NCI-H1436 (cell line): ENCODE results near the gene SULT1E1.
A peak's percentile ranks its signal among the peaks of the same experiment; 100 is the strongest.
"Not testable (repeated sequence)": the region's sequence is repeated elsewhere in the genome, so short reads cannot be mapped to it uniquely, and the experiment has no call there.

Experiments used
- DNase-seq: peaks from one replicate; lab custom pipeline; 2025; lab: John Stamatoyannopoulos, UW

Gene SULT1E1

DNA sequence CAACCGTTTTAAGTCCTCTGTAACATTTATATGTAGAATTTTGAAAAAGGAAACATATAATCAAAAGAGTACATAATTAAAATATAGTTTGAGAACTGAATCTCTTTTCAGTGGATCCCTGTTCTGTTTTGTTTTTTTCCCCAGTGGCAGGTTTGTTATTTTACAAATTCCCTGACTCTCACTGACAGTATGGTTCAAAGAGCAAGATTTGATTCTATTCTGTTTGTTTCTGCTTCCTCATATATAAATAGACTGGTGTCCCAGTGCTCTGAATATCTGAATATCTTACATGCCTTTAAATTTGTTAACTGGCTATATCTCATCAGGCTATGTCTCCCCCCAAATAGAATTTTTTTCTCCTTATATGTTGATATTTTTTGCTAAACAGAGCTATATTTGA lies 16.6 kb downstream of the SULT1E1 start:
- DNase-seq, result no peak

GRCh38 chr4:69838977-69839376 lies 21.0 kb downstream of the SULT1E1 start:
- no peak for DNase-seq

DNA sequence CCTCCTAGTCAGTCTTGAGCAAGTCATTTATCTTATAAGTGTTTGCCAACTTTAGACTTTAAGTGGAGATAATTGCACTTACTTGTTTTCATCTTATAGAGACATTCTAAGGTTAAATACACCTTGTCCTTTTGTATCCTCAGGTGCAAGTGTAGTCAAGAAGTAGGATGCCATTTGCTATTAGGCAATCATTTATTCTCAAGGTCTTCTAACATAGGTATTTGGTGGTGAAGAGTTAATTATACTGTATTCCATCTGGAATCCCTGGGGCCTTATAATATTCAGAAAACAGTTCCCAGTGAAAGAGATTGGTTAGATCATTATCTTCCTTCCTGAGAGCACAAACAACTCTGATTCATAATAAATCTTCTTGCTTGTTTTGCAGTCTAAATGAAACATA lies 23.7 kb downstream of the SULT1E1 start:
- DNase-seq, result peak; percentile 16

DNA sequence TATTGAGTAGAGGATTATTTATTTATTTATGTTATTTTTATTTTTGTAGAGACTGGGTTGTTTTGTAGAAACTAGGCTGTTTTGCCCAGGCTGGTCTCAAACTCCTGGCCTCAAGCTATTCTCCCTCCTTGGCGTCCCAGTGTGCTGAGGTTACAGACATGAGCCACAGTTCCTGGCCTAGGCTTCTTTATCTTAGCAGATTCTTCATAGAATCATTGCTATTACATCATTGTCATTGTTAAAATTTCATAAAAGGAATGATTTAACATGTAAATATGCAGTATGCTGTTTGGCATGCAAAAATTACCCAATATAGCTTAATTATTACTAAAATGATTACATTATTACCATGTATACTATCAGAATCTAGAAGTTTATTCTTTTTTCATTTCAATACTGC lies 24.2 kb downstream of the SULT1E1 start:
- DNase-seq, result no peak

- DNase-seq, result no peak
Observed at GRCh38 chr4:69833251-69833650, 26.7 kb downstream of the SULT1E1 start.

GRCh38 chr4:69832326-69833030 lies 27.5 kb downstream of the SULT1E1 start:
- DNase-seq, result no peak

DNA sequence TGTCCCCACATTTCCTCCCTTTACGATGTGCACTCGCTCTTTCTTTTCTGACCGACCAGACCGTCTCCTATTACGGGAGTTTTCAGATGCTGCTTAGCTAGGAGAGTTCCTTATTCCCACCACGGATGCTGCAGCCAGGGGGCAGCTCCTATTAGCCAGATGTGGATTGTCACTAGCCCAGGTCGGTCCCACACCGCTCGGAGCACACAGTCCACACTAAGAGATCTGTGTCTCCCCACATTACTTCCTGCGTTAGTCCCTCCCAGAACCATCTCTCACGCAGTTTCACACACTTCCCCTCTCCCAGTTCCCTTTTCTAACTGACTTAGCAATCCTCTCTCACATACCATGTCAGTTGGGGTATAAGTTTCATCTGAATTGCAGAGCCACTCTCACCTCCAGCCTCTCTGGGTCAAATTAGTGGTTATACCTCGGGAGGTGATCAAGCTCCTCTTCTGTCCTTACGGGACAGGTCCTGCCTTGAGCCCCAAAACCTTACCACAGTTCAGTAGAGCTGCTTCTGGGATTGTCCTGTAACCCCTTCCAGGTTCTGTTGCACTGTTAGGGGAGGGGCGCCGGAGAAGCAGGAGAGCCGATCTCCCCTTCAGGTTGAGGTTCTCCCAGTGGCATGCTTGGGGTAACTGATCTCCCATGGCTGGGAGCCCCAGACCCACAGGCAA lies 28.2 kb downstream of the SULT1E1 start:
- DNase-seq, result no peak

DNA sequence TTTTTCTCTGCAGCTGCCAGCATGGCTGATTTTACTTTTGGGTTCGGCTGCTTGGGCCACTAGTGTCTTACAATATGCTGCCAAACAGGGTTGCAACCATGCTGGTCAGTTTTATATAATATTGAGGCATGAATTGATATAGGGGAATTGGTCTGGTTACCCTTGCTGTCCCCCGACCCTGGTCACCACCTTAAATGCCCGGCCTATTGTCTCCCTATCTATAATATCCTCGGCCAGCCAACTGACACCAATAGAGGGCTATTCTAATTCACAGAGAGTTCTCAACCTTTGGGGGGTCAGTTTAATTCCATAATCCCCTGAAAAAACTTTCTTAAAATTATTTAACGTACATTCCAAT lies 28.7 kb downstream of the SULT1E1 start:
- DNase-seq, result no peak

DNA sequence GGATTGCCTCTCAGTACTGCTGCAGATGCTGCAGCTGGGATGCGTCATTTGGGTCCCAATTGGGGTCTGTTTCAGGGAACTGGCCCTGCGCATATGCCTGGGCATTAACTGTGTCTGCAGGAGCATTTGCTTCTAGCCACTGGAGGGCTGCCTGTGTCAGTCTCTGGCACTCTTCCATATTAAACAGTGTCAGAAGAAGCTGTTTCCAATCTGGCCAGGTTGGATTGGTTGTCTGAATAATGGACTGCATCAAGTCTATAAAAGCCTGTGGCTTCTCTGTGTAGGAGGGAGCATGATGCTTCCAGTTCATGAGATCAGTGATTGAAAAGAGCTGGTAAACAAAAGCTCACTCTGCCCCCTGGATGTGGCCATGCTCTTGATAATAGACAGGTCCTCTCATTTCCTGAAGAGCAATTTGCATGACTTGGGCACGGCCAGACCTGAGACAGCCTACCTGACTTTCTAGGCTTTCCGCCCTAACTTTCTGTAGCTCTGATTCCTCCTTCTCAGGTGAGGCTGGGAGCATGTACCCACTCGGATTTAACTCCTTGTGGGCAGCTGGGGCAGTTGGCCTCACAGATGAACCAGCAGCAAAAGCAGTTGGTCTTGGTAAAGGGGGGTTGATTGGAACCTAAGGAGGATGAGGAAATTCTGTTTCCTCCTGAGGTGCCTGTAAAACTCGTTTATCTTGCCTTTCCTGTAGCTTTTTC lies 29.2 kb downstream of the SULT1E1 start:
- DNase-seq, result peak; percentile 2

DNA sequence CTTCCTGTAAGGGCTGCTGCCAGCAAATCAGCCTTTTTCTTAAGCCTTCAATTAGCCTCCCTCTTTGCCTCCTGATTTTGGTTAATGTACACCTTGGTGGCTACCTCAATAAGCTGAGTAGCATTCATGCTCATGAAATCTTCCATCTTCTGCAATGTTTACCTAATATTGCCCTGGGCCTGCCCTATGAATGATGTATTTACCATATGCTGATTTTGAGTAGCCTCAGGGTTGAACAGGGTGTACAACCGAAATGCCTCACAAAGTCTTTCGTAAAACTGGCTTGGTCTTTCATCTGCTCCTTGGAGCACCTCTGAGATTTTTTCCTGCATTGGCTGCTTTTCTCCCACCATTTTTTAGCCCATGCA lies 29.8 kb downstream of the SULT1E1 start:
- no peak for DNase-seq

- DNase-seq, result no peak
Observed at GRCh38 chr4:69829678-69830077, 30.3 kb downstream of the SULT1E1 start.

DNA sequence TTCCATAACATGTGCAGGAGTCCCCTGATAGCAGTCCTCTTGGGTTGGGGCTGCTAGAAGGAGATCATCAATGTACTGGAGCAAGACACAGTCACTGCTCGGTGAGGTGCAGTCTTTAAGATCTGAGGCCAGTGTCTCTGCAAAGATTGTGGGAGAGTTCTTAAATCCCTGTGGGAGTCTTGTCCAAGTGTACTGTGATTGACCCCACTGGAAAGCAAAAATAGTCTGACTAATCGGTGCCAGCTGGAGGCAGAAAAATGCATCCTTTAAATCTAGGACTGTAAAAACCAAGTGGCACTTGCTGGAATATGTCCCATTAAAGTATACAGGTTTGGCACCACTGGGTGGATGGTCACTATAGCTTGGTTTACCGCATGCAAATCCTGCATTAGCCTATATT lies 31.1 kb downstream of the SULT1E1 start:
- DNase-seq, result no peak

DNA sequence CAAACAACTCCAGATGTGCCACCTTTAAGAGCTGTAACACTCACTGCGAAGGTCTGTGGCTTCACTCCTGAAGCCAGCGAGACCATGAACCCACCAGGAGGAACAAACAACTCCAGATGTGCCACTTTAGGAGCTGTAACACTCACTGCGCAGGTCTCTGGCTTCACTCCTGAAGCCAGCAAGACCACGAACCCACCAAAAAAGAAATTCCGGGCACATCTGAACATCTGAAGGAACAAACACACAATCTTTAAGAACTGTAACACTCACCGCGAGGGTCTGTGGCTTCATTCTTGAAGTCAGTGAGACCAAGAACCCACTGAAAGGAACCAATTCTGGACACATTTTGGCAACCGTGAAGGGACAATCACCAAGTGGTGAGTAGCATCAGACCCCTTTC lies 34.9 kb downstream of the SULT1E1 start:
- not testable (repeated sequence) for DNase-seq

GRCh38 chr4:69823481-69824186 lies 36.3 kb downstream of the SULT1E1 start:
- DNase-seq, result peak; percentile 63

DNA sequence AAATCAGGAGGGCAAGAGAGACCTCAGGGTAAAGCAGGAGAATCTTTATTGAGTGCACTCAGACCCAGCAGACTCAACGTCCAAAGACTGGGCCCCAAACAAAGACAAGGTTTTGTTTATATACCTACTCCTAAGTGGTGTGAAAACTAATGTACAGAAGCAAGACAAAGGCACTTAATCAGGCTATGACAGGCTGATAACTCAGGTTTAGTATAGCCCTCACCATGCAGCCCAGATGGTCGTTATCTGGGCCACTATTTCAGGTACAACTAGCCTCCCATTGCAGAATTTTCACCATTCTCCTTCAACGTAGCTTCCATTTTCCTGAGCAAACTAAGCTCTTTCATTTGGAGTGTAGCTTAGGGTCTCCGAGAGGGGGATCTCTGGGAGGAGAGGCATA lies 36.9 kb downstream of the SULT1E1 start:
- DNase-seq, result no peak

- DNase-seq, result no peak
Observed at GRCh38 chr4:69822198-69822597, 37.7 kb downstream of the SULT1E1 start.

DNA sequence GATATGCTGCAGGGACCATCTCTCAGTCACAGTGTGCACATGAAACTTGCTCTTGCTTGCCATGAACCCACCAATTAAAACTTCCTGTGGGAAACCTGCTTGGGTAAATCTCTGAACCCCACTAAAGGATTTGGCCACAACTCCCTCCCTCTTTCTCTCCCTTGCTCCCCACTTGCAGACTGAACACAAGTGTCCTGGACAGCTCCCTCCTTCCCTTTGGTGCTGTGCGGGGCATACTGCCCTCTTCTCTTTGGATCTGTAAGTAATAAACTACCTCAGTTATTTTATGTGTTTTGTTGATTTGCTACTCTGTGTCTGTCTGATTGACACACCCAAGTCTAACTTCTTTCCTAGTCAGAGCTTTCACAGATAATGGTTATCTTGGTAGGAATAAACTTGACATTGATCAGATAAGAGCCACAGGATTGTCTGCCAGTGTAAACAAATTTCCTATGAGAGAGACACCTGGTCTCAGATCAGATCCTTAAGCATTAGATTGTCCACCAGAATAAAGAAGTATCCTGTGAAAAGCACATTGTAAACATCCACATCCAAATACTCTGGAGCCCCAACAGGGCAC lies 41.8 kb downstream of the SULT1E1 start:
- DNase-seq, result no peak

- DNase-seq, result no peak
Observed at GRCh38 chr4:69816236-69816635, 43.7 kb downstream of the SULT1E1 start.

GRCh38 chr4:69813628-69814027 lies 46.3 kb downstream of the SULT1E1 start:
- no peak for DNase-seq

GRCh38 chr4:69811166-69811565 lies 48.8 kb downstream of the SULT1E1 start:
- no peak for DNase-seq

DNA sequence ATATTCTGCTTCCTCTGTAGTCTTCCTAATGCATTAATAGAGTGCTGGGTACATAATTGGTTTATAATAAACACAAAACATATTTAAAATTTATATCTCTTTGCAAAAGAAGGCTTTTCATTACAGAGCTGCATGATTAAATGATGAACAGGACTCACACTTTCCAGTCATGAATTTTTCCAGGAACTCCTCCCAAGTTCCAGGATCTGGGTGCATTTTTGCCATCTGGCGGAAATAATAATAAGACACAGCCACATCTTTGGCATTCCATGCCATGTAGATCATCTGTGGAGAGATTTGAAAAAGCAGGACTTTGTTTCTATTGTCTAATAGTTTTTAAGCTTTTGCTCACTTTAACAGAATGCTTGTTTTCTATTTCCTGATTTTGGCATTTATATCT lies 59.3 kb downstream of the SULT1E1 start:
- DNase-seq, result no peak

DNA sequence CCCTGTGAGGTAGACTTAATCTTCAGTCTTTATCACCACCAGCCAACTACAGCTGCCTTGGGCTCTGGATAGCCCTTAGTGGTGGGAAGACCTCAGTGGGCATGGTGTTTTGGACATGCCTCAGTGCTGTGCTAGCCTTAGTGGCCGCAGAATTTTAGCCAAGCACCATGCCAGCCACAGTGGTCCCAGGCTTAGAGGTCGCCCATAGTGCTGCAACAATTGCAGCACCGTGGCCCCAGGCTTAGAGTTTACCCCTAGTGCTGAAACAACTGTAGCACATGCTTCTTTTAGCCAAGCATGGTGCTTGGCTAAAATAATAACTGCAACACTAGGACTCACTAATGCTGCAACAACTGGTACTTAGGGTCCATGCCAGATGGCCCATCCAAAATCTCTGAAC lies 60.6 kb downstream of the SULT1E1 start:
- no peak for DNase-seq
